Measurements from ENCODE around the gene GPR55.

Gene GPR55

GRCh38 chr2:230934231-230935129 is 9.4 kb upstream of the GPR55 start:
- DNase-seq (ENCODE audit: low spot score): no peak

- DNase-seq (ENCODE audit: low spot score): no peak
These were observed 8.6 kb upstream of the GPR55 start for GRCh38 chr2:230933521-230934180.

GRCh38 chr2:230932556-230933511 is 7.8 kb upstream of the GPR55 start:
- DNase-seq (ENCODE audit: low spot score): no peak

- no peak for DNase-seq (ENCODE audit: low spot score)
These were observed 6.7 kb upstream of the GPR55 start for GRCh38 chr2:230931556-230932231.

GRCh38 chr2:230930928-230931555 is 6.0 kb upstream of the GPR55 start:
- no peak for DNase-seq (ENCODE audit: low spot score)

- DNase-seq (ENCODE audit: low spot score): no peak
These were observed 5.2 kb upstream of the GPR55 start for GRCh38 chr2:230930149-230930780.

GRCh38 chr2:230929381-230930148 is 4.5 kb upstream of the GPR55 start:
- no peak for DNase-seq (ENCODE audit: low spot score)

GRCh38 chr2:230928701-230929380 is 3.8 kb upstream of the GPR55 start:
- DNase-seq (ENCODE audit: low spot score): no peak

- DNase-seq (ENCODE audit: low spot score): no peak
These were observed 2.8 kb upstream of the GPR55 start for GRCh38 chr2:230927711-230928341.

GRCh38 chr2:230925879-230926765 is 1.1 kb upstream of the GPR55 start:
- peak; percentile 86 for DNase-seq (ENCODE audit: low spot score)

- peak; percentile 54 for DNase-seq (ENCODE audit: low spot score)
These were observed 419 bp upstream of the GPR55 start for GRCh38 chr2:230925443-230925878.

GRCh38 chr2:230924092-230924469 is 961 bp downstream of the GPR55 start:
- DNase-seq (ENCODE audit: low spot score): no peak

- DNase-seq (ENCODE audit: low spot score): no peak
These were observed 1.9 kb downstream of the GPR55 start for GRCh38 chr2:230922951-230923717.

GRCh38 chr2:230921806-230922595 is 3.0 kb downstream of the GPR55 start:
- no peak for DNase-seq (ENCODE audit: low spot score)

- DNase-seq (ENCODE audit: low spot score): peak; percentile 44
These were observed 4.9 kb downstream of the GPR55 start for GRCh38 chr2:230920167-230920566.

GRCh38 chr2:230919681-230920080 is 5.4 kb downstream of the GPR55 start:
- DNase-seq (ENCODE audit: low spot score): no peak

Measured in activated CD4-positive, alpha-beta T cell treated with anti-CD3 and anti-CD28 coated beads, Interleukin-2, Interleukin-4, amounts not matched to agents 100 ng/mL and 50 ng/mL, durations not matched to agents 16 hours and 8 hours (primary cell).